Breast epithelium (tissue), 4 donors: ENCODE data around the gene PICALM. TPM values are rescaled to one million over a fixed set of nuclear protein-coding genes. Genes with fewer than 3 reads are reported as not detected.

Experiments
- DNase-seq, 2 donors: peaks; one replicate each; pipeline ENCODE4 v3.0.0-alpha.2; 2019; ENCODE audit warnings: low spot score in 2 of 2
- H3K27ac ChIP-seq, 2 donors: fragments of 200-600 bp; sonication (generic) in 1 of 2; one replicate each; pipeline ENCODE4 v1.5.1; 2016 to 2019; ENCODE audit warnings: mild to moderate bottlenecking in 1 of 2
- H3K27me3 ChIP-seq, 2 donors: fragments of 200-600 bp; sonication (generic) in 1 of 2; one replicate each; pipeline versions ENCODE4 v1.5.1 to v1.6.0; 2017 to 2019; ENCODE audit warnings: control low read depth in 1 of 2, mild to moderate bottlenecking in 1 of 2
- H3K36me3 ChIP-seq: fragments of 200-600 bp; one replicate; pipeline ENCODE4 v1.5.1; 2019
- H3K4me1 ChIP-seq, 2 donors: fragments of 200-600 bp; sonication (generic); one replicate each; pipeline ENCODE4 v1.5.1; 2016 to 2019; ENCODE audit warnings: control low read depth in 1 of 2
- H3K4me3 ChIP-seq, 3 donors: fragments of 200-600 bp; sonication (generic); 1 replicate in 2 of 3; 2 replicates in 1 of 3; pipeline ENCODE4 v1.5.1; 2016 to 2019; ENCODE audit warnings: mild to moderate bottlenecking in 3 of 3, moderate library complexity in 2 of 3
- H3K9me3 ChIP-seq, 2 donors: fragments of 200-600 bp; sonication (generic) in 1 of 2; one replicate each; pipeline ENCODE4 v1.5.1; 2016 to 2019; ENCODE audit warnings: control low read depth in 1 of 2
- POLR2A ChIP-seq: fragments of 450-650 bp; IDR thresholded peaks from one replicate; pipeline ENCODE4 v1.6.1; 2016; ENCODE audit warnings: antibody characterized with exemption, mild to moderate bottlenecking, moderate library complexity
- POLR2AphosphoS5 ChIP-seq, 3 donors: sonication (generic); formaldehyde crosslinking; IDR thresholded peaks; one replicate each; pipeline ENCODE4 v1.6.1; 2017; ENCODE audit warnings: antibody characterized with exemption in 3 of 3
- intact Hi-C: fragments of 100-400 bp; cut with DNase I; formaldehyde crosslinking; loops from one replicate; pipeline ENCODE4 v1.15.1; 2023; ENCODE audit warnings: low total_unique reads
- total RNA-seq, 3 donors: library from RNA; depleted of rRNA; stranded (reverse); fragments of >200 nt; gene quantifications; one replicate each; pipeline ENCODE4 v1.1.0, GENCODE V29; 2016
- TF ChIP-seq, protein P1 (sequence below), 3 donors: fragments of 450-650 bp; IDR thresholded peaks; one replicate each; pipeline ENCODE4 v1.5.1; 2016 to 2017; ENCODE audit warnings: antibody characterized with exemption in 3 of 3, mild to moderate bottlenecking in 3 of 3, moderate library complexity in 3 of 3

PICALM gene
- total RNA-seq, 3 donors from 2014 or later = 327 to 336 (median 328) TPM

DNA sequence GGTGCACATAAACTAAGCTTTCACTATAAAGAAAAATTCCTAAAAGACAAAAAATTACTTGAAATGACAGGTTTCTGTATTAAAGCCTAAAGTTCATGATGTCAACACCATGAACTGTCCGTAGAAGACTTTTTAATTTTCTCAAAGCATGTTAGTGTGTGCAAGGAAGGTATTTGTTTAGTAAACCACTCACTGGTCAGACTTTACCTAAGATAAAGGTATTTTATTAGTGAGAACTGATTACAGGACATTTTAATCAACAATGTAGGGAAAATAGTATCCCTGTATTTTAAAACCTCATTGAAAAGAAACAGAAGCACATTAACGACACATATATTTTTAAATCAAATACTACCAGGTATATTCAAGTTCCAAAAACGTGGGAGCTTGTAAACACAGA is 2.9 kb downstream of the PICALM start:
- Histone ChIP-seq H3K27ac (peak overlapping the region; percentile 68 to 97), H3K36me3 (no peaks in the 10 kb centered on the region), H3K4me1 (no peaks in the 10 kb centered on the region), H3K9me3 (no peaks in the 10 kb centered on the region), H3K27me3 (no peaks in the 10 kb centered on the region), H3K4me3 (peak overlapping the region; percentile 98 to 100 (median 99))
- intact Hi-C loops = no loop called here
- DNase-seq = no peak
- no peak for TF ChIP-seq POLR2A
- TF ChIP-seq POLR2AphosphoS5 (IDR thresholded peaks at IDR 0.05) = no peak
- TF ChIP-seq, protein P1, sequence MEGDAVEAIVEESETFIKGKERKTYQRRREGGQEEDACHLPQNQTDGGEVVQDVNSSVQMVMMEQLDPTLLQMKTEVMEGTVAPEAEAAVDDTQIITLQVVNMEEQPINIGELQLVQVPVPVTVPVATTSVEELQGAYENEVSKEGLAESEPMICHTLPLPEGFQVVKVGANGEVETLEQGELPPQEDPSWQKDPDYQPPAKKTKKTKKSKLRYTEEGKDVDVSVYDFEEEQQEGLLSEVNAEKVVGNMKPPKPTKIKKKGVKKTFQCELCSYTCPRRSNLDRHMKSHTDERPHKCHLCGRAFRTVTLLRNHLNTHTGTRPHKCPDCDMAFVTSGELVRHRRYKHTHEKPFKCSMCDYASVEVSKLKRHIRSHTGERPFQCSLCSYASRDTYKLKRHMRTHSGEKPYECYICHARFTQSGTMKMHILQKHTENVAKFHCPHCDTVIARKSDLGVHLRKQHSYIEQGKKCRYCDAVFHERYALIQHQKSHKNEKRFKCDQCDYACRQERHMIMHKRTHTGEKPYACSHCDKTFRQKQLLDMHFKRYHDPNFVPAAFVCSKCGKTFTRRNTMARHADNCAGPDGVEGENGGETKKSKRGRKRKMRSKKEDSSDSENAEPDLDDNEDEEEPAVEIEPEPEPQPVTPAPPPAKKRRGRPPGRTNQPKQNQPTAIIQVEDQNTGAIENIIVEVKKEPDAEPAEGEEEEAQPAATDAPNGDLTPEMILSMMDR (IDR thresholded peaks at IDR 0.05) = no peak

DNA sequence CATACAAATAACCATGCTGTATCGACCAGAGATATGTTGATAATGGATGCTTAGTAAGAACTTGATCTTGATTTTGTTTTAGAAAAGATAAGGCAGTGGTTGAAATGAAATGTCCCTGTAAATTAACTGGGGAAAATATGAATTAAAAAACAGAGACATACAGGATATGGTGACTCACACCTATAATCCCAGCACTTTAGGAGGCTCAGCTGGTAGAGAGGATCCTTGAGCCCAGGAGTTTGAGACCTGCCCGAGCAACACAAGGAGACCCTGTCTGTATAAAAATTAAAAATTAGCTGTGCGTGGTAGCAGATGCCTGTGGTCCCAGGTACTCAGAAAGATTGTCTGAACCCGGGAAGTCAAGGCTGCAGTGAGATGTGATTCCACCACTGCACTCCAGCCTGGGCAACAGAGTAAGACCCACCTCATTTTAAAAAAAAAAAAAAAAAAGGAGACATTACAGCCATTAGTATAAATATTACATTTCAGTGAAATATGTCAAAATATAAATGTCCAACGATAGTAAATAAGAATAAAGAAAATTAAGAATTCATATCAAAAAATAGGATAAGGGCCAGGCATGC is 4.6 kb downstream of the PICALM start:
- Histone ChIP-seq H3K4me1 (no peaks in the 10 kb centered on the region), H3K36me3 (no peaks in the 10 kb centered on the region)

DNA sequence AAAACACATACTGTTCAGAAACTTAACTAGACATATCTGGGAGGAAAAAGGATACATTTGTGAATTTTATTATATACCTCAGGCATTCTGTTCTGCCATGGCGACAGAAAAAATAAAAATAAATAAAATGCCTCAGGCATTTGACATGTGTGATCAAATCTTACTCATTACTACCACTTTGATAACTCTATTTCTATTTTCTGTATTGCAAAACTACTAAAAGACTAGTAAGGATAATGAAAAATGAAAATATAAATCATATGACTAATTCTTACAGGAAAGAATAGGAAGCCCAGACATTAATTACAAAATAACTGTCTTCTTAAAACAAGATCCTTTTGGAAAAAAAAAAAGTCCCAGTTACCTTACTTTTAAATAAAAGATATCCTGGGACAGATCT is 5.3 kb downstream of the PICALM start:
- H3K9me3 ChIP-seq = no peaks in the 10 kb centered on the region
- H3K27me3 ChIP-seq = no peaks in the 10 kb centered on the region
- DNase-seq = no peak
- intact Hi-C loops = no loop called here
- H3K4me1 ChIP-seq = no peaks in the 10 kb centered on the region
- TF ChIP-seq POLR2A = no peak
- TF ChIP-seq, protein P1 (IDR thresholded peaks at IDR 0.05) = no peak
- TF ChIP-seq POLR2AphosphoS5 (IDR thresholded peaks at IDR 0.05) = no peak
- peak overlapping the region; percentile 46 to 97 for H3K27ac ChIP-seq
- peak overlapping the region in 2 of 3 donors; percentile 42 to 98 for H3K4me3 ChIP-seq
- no peaks in the 10 kb centered on the region for H3K36me3 ChIP-seq

More for the DNA sequence above, 4.6 kb downstream of the PICALM start:
- TF ChIP-seq POLR2AphosphoS5 (IDR thresholded peaks at IDR 0.05) = no peak
- Histone ChIP-seq H3K4me3 (peak overlapping the region; percentile 98 to 100 (median 99)), H3K27me3 (no peaks in the 10 kb centered on the region), H3K9me3 (no peaks in the 10 kb centered on the region), H3K27ac (peak overlapping the region; percentile 69 to 97)
- DNase-seq = no peak
- intact Hi-C loops = no loop called here

DNA sequence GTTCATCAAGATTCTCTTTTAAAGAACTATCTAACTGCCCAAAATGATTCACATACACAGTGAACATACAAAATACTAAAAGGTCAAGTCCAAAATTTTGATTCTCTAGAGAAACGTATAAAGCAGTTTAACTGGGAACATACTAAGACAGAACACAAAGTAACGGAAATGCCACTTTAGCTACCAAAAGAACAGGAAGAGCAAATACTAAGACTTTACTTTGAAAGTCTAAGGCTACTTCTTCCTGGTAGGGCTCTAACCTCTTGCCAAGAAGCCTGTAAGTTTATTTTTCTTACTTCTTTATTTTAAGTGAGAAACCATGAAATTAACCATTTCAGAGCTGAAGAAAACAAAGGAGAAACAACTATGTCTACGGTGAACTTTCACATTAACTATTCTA is 6.2 kb downstream of the PICALM start:
- no peak for DNase-seq
- Histone ChIP-seq H3K36me3 (no peaks in the 10 kb centered on the region), H3K4me3 (peak overlapping the region in 1 of 3 donors; percentile 3), H3K4me1 (no peaks in the 10 kb centered on the region), H3K27ac (peak overlapping the region in 1 of 2 donors; percentile 34), H3K27me3 (no peaks in the 10 kb centered on the region), H3K9me3 (no peaks in the 10 kb centered on the region)
- TF ChIP-seq, protein P1 (IDR thresholded peaks at IDR 0.05) = no peak
- intact Hi-C loops = no loop called here

DNA sequence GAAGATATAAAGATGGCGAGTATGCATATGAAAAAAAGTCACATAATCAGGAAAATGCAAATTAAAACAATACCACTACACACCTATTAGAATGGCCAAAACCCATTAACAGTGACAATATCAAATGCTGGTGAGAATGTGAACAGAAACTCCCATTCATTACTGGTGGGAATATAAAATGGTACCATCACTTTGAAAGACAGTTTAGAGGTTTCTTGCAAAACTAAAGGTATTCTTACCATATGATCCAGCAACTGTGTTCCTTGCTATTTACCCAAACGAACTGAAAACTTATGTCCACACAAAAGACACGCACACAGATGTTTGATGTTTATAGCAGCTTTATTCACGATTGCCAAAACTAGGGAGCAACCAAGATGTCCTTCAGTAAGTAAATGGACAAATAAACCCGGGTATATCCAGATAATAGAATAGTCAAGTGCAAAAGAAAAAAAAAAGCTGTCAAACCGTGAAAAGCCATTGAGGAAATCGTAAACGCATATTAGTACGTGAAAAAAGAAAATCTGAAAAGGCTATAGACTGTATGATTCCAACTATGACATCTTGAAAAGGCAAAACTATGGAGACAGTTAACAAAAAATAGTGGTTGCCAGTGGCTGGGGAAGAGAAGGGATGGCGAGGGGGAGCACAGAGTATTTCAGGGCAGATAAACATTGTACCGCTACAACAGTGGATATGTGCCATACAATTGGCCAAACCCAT is 7.2 kb downstream of the PICALM start:
- Histone ChIP-seq H3K27me3 (no peaks in the 10 kb centered on the region), H3K27ac (peak overlapping the region; percentile 34 to 70), H3K4me1 (no peaks in the 10 kb centered on the region), H3K4me3 (peak overlapping the region in 1 of 3 donors; percentile 39), H3K36me3 (no peaks in the 10 kb centered on the region), H3K9me3 (no peaks in the 10 kb centered on the region)
- TF ChIP-seq, protein P1 (IDR thresholded peaks at IDR 0.05) = no peak
- TF ChIP-seq POLR2AphosphoS5 (IDR thresholded peaks at IDR 0.05) (no peak), POLR2A (no peak)
- intact Hi-C loops = no loop called here
- DNase-seq = no peak
